Activated T-helper 1 cell treated with anti-CD3 and anti-CD28 coated beads, Interleukin-2, amount 50 U/mL, for 16 hours (primary cell): ENCODE data around the gene CA9.

Experiments used
- DNase-seq, 2 donors: peaks; one replicate each; pipeline ENCODE4 v3.0.0-alpha.2; 2020; ENCODE audit warnings: low read depth in 1 of 2, low spot score in 1 of 2

The CA9 gene

GRCh38 chr9:35714123-35714522, 40.4 kb downstream of the CA9 start:
- DNase-seq: no peak

- no peak for DNase-seq
Observed at GRCh38 chr9:35714579-35715252, 41.0 kb downstream of the CA9 start.

- DNase-seq: no peak
Observed at GRCh38 chr9:35716230-35716629, 42.5 kb downstream of the CA9 start.

GRCh38 chr9:35717132-35717870, 43.6 kb downstream of the CA9 start:
- no peak for DNase-seq

- no peak for DNase-seq
Observed at GRCh38 chr9:35718721-35719511, 45.2 kb downstream of the CA9 start.

- DNase-seq: no peak
Observed at GRCh38 chr9:35719546-35719945, 45.8 kb downstream of the CA9 start.

GRCh38 chr9:35723426-35723825, 49.7 kb downstream of the CA9 start:
- DNase-seq: no peak

GRCh38 chr9:35723908-35724307, 50.2 kb downstream of the CA9 start:
- no peak for DNase-seq

GRCh38 chr9:35725362-35725761, 51.6 kb downstream of the CA9 start:
- DNase-seq: no peak

DNA sequence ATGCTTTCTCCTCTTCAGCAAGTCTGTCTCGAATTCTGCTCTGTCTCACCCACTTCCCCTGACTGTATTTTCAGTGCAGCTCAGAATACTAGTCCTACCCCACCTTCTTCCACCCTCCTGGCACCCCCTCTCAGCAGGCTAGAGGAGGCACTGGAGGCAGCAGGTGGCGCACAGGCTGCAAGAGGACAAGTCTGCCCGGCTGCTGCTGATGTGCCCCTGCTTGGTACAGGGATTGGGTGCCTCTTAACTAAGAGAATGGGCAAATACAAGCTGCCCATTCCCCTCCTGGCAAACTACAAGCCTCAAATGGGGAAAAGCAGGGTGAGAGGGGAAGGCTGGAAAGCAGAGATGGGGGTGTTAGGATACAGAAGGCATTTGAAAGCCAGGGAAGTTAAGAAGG, 53.2 kb downstream of the CA9 start:
- DNase-seq: no peak

DNA sequence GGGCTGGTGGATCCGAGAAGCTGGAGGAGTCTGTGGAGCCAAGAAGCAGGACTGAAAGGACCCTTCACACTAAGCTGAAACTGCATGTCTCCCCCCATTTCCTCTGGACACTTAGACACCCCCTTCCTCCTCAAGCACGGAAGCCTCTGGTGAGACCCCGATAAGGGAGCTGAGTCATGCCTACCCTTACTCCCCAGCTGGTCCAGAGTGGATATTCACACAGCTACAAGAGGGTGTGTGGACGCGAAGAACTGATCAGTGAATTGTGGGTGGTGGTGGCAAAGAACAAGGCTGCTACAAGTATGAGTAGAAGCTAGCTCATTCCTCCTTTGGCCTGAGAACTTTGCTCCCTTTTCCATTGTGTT, 53.9 kb downstream of the CA9 start:
- no peak for DNase-seq

- no peak for DNase-seq
Observed at GRCh38 chr9:35728041-35728971, 54.6 kb downstream of the CA9 start.

DNA sequence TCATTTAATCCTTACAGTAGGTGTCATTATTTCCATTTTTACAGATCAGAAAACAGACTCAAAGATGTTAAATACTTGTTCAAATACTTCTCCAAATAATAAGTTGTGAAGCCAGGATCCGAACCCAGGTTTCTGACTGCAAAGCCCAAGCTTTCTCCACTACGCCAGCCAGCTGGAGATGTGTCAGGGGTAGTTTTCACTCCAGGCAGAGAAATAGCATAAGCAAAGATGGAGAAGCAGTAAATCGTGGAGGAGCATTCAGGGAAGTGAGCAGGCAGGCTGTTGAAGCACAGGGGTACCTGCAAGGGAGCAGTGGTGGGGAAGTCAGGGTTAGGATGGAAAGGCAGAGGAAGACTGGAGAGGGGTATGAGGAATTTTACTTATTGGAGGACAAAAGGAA, 55.4 kb downstream of the CA9 start:
- DNase-seq: no peak

DNA sequence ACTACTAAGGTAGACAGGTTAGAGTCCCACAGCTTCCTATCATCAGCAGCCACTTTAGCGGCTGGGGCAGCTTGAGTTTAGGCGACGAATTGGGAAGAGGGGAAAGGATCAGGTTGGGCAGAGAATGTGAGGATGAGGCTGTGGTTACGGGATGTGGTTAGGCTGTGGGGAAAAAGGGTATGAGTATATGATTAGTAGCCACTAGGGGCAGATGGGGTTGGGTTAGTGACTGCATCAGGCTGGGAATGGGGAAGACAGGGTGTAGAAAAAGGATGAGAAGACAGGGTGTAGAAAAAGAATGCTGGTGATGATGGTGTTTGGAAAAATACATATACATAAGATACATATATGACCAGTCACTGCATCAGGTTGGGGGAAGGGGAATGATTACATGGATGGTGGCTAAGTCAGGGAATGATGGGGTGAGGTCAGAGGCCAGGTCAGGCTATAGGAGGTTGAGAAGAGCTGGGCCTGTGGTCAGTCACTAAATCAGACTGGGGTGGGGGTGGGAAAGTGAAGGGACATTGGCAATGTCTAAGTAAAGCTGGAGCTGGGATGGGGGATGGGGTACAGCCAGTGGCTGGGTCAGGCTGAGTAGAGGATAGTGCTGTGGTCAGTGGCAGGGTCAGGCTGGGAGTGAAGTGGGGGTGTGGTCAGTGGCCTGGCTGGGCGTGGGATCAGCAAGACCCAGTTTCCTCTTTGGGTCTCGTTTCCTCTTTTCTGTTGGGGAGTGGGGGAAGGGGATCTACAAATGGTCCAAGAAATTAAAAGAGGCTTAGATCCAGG, 56.2 kb downstream of the CA9 start:
- DNase-seq: no peak

DNA sequence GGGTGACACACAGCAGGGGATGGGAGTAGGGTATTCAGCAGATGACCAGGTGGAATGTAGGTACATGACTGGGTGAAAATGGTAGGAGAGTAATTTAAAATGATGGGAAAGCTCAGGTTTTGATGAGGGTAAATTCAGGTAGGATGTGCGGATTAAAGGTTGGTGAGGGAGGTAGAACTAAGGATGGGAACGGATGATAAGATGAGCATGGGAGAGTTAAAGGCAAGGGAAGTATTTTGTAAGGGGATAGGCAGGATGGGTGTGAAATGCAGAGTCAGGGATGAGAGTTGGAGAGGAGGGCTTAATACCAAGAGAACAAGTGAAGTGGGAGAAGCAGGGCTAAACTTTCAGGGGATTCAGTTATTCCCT, 56.7 kb downstream of the CA9 start:
- no peak for DNase-seq
